BJ (cell line): ENCODE measurements around the gene MTF1. TPM values are rescaled to one million over a fixed set of nuclear protein-coding genes. Genes with fewer than 3 reads are reported as not detected.
"Not testable (repeated sequence)": the region's sequence is repeated elsewhere in the genome, so short reads cannot be mapped to it uniquely, and the experiment has no call there.

ENCODE experiments used
- CTCF ChIA-PET: fragments of 350-600 bp; formaldehyde crosslinking; extraction: SDS; loops from one replicate; lab custom pipeline; 2021; ENCODE audit warnings: antibody characterized with exemption, inconsistent platforms; lab: Yijun Ruan, JAX
- POLR2A ChIA-PET: fragments of 300-600 bp; sonication (Branson Sonifier 250); formaldehyde crosslinking; extraction: SDS; loops from one replicate; lab custom pipeline; 2021; ENCODE audit warnings: antibody characterized with exemption; lab: Charles Lee
- DNase-seq: peaks from one replicate; pipeline ENCODE4 v3.0.0-alpha.2; 2011; ENCODE audit warnings: low read depth
- H3K27me3 ChIP-seq: 2 replicates; pipeline ENCODE4 v1.6.0; 2011; ENCODE audit warnings: low read length; ENCODE audit not compliant: control insufficient read depth, insufficient read depth
- H3K36me3 ChIP-seq: 2 replicates; pipeline ENCODE4 v1.5.1; 2011; ENCODE audit warnings: low read length; ENCODE audit not compliant: control insufficient read depth, insufficient read depth
- H3K4me3 ChIP-seq: 2 replicates; pipeline ENCODE4 v1.5.1; 2011; ENCODE audit warnings: low read depth, mild to moderate bottlenecking, control low read depth, low read length
- CTCF ChIP-seq: IDR thresholded peaks from 2 replicates; pipeline ENCODE4 v1.5.1; 2011; ENCODE audit warnings: low read depth, mild to moderate bottlenecking, control low read depth, inconsistent platforms, low read length, moderate library complexity; ENCODE audit not compliant: insufficient read depth
- polyA minus RNA-seq: library from RNA; depleted of rRNA, polyadenylated mRNA; stranded (reverse); fragments of >200 nt; gene quantifications from 2 replicates; pipeline ENCODE4 v1.2.3, GENCODE V29; 2011; rRNA and poly(A)+ RNA removed
- polyA plus RNA-seq: library from polyadenylated mRNA; depleted of rRNA; stranded (reverse); fragments of >200 nt; gene quantifications from 2 replicates; pipeline ENCODE4 v1.2.3, GENCODE V29; 2011; rRNA removed

Gene MTF1
- polyA plus RNA-seq (6.9 and 7.7 TPM in 2 replicates), polyA minus RNA-seq (7.6 and 9.3 TPM in 2 replicates)

GRCh38 chr1:37859507-37860345 lies at the start of gene MTF1:
Gene MTF1 (minus strand): TSS chr1:37859592. CDS start chr1:37857658, 1,934 bp downstream.
- DNase-seq = peak; percentile 79
- CTCF ChIA-PET = interaction anchor here (0.6 to 2.1 kb wide), 32 partner anchors 9 to 1581 kb away, joined by 3 to 15 read pairs (median 3); partner anchors contain the start of genes SF3A3 and YRDC
- POLR2A ChIA-PET = no interaction called here
- peak; percentile 88 for TF ChIP-seq CTCF
- peaks cover 8% of the 10 kb centered on the region for H3K36me3 ChIP-seq
- no peaks in the 10 kb centered on the region for H3K27me3 ChIP-seq
- peak within 1 kb of the TSS; percentile 71 for H3K4me3 ChIP-seq

GRCh38 chr1:37908531-37908930 lies 49.1 kb upstream of the MTF1 start:
- not testable (repeated sequence) for H3K27me3 ChIP-seq, H3K4me3 ChIP-seq, H3K36me3 ChIP-seq, DNase-seq
- ChIA-PET POLR2A (interaction anchor here (0.7 kb wide), 1 partner anchor 23 kb away, joined by 15 read pairs; no protein-coding TSS in a partner anchor), CTCF (interaction anchor here (0.9 kb wide), 1 partner anchor 20 kb away, joined by 3 read pairs; no protein-coding TSS in a partner anchor)

GRCh38 chr1:37907416-37908125 lies 48.2 kb upstream of the MTF1 start:
- POLR2A ChIA-PET = interaction anchor here (0.7 kb wide), 1 partner anchor 22 kb away, joined by 15 read pairs; no protein-coding TSS in a partner anchor
- CTCF ChIA-PET, H3K36me3 ChIP-seq, DNase-seq, H3K27me3 ChIP-seq, H3K4me3 ChIP-seq: not testable (repeated sequence)

- H3K4me3 ChIP-seq, H3K36me3 ChIP-seq, POLR2A ChIA-PET, H3K27me3 ChIP-seq, DNase-seq: not testable (repeated sequence)
- CTCF ChIA-PET = interaction anchor here (0.6 kb wide), 2 partner anchors 9 to 23 kb away, joined by 3 read pairs; no protein-coding TSS in a partner anchor
These were observed 47.2 kb upstream of the MTF1 start for GRCh38 chr1:37906591-37906990.

- no peaks in the 10 kb centered on the region for H3K27me3 ChIP-seq
- peaks cover 2% of the 10 kb centered on the region; the same call in 1 of the 2 replicates for H3K36me3 ChIP-seq
- ChIA-PET POLR2A (no interaction called here), CTCF (interaction anchor here (0.8 to 1.1 kb wide), 2 partner anchors 9 to 20 kb away, joined by 4 to 5 read pairs; no protein-coding TSS in a partner anchor)
- TF ChIP-seq CTCF = no peak
- DNase-seq = no peak
- H3K4me3 ChIP-seq = no peak overlapping the region
These were observed 46.3 kb upstream of the MTF1 start for GRCh38 chr1:37905727-37906126.

GRCh38 chr1:37903921-37904320 lies 44.5 kb upstream of the MTF1 start:
- H3K36me3 ChIP-seq, H3K27me3 ChIP-seq, DNase-seq, H3K4me3 ChIP-seq, POLR2A ChIA-PET: not testable (repeated sequence)
- CTCF ChIA-PET = interaction anchor here (0.6 kb wide), 2 partner anchors 24 to 25 kb away, joined by 3 to 4 read pairs; no protein-coding TSS in a partner anchor
